Activated CD8-positive, alpha-beta memory T cell treated with anti-CD3 and anti-CD28 coated beads, Interleukin-2, amount 50 U/mL, for 1 hour (primary cell): Measurements from ENCODE around the gene RBM47.

Experiments
- DNase-seq: peaks from one replicate; pipeline ENCODE4 v3.0.0-alpha.2; 2020; ENCODE audit errors: extremely low read depth

Gene RBM47

DNA sequence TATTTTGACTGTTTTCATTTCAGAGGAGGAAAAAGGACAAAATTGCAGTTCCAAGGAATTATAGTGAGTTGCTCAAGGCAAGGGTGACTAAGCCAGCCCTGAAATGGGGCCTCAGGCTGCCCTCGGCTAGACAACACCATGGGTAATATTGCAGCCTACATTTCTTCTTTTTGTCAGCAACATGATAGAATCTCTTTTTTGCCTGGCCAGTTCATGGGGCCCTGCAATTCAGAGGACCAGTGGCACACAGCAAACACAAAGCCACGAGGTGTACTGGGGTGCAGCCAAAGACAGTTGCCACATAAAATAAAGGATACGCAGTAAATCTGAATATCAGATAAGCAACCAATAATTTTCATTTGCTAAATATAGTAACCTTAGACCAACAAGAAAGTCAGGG is 41.8 kb downstream of the RBM47 start:
- DNase-seq, result no peak

DNA sequence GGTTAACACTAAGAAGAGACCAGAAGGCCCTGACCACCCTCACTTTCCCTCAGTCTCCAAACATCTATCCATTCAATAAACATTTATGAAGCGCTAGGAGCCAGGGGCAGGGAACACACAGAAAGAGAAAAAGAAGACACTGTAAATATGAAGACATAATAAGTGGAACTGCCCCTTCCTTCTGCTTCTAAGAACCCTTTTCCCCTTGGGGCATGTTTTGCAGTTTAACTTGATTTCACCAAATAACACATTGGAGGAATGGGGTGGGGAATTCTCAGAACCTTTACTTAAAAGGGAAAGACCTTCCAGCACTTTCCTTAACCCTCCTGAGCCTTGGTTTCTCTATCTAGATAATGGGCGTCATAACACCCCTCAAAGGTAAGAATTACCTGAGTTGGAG is 42.3 kb downstream of the RBM47 start:
- no peak for DNase-seq

DNA sequence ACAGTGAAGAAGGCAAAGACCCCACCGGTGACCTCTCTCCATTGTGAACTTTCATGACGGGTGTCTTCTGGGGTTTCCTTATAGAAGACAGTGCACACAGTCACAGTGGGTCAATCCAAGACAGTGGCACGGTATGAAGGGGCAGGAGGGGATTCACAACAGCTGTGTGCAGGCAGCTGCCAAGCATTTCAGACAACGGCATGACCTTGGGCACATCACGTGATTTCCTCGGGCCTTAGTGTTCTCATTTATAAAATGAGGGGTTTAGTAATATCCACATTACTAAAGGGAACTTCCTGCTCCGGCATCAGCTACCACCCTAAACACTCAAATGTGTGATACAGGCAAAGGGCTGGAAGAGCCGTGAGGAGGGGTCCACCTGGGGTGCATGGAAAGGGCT is 42.9 kb downstream of the RBM47 start:
- DNase-seq, result no peak

DNA sequence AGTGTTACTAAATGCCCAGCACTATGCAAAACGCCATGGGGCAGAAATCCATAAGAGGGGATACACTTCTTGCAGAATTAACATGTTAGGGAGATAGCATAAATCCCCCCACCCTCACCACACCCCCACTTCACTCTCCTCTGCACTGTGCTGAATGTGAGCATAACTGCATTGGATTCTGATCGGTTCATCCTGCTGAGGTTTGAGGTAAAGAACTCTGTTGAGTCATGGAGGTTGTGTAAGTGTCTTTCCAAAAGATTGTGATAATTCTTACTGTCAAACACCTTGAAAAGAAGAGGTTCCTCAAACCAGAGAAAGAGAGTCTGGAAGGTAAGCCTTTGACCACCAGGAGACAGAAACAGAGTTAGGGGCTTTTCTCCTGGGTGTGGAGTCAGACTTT is 43.6 kb downstream of the RBM47 start:
- no peak for DNase-seq

DNA sequence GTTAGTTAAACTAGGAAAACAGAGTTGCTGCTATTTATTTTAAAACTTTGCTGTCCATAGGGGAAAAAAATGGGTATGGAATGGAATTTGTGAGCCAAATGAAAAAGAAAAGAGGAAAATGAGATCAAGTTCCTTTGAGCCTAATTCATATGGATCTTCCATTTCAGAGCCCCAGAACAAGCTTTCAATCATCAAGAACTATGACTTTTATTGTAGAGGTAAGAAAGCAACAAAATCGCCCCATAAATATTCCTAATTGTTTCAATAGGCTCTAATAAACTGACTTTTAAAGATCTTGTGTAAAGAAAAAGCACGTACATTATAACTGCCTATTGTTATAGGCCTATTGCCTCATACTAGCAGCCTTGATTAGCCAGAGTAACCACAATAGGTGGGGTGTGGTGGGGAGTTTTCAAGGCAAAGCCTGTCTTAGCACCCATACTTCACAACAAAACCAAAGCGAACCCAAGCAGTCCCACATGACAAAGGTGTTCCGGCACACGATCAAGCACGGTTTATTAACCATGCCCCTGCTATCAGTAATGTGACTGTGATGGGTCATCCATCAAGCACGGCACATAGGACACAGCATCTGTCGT is 44.4 kb downstream of the RBM47 start:
- no peak for DNase-seq

DNA sequence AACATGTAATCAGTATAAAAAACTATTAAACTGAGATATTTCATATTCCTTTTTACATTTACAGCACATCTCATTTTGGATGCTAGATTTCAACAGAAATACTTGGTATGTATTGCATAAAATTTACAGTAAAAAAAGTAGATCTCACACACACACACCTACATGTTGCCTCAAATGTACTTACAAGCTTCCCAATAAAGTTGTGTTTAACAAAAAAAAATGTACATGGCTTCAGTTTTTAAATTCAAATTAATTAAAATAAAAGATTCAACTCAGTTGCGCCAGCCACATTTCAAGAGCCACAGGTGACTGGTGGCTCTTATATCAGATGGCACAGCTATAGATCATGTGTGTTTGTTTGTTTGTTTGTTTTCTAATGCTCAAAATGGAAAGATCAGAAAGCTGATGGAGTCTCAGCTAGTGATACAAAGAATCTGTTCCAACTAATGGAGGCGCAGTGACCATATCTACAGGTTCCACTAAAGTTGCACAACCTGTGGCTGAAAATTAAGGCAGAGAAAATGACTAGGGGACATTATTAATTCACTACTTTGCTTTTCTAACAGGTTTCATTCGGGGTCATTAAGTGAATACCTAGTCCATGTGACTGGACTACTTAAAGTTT is 45.0 kb downstream of the RBM47 start:
- no peak for DNase-seq

DNA sequence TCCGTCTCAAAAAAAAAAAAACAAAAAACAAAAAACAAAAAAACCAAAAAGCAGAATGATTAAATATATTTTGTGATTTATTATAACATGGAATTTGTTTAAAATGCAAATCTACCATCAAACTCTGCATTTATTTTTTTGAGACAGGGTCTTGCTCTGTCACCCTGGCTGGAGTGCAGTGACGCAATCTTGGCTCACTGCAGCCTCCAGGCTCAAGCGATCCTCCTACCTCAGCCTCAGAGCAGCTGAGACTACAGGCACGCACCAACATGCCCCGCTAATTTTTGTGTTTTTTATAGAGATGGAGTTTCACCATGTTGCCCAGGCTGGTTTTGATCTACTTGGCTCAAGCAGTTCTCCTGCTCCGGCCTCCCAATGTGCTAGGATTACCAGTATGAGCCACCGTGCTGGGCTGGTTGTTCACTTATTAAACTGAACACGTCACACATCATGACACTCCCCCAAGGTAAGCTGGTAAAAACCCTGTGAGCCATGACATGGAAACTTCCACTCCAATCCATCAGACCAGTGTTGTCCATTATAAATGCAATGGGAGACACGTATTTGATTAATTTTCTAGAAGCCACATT is 45.7 kb downstream of the RBM47 start:
- DNase-seq, result no peak

DNA sequence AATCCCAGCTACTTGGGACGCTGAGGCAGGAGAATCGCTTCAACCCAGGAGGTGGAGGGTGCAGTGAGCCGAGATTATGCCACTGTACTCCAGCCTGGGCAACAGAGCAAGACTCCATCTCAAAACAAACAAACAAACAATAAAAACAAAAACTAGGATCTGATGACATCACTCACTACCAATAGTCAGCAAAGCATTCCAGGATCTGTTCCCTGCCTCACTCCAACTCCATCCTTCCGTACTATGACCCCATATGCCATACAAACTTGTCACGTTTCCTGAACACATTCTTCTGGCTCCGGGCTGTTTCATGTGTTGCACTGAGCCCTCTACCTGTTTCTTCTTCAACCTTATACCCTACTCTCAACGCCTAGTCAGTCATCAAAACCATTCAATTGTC is 47.3 kb downstream of the RBM47 start:
- no peak for DNase-seq

DNA sequence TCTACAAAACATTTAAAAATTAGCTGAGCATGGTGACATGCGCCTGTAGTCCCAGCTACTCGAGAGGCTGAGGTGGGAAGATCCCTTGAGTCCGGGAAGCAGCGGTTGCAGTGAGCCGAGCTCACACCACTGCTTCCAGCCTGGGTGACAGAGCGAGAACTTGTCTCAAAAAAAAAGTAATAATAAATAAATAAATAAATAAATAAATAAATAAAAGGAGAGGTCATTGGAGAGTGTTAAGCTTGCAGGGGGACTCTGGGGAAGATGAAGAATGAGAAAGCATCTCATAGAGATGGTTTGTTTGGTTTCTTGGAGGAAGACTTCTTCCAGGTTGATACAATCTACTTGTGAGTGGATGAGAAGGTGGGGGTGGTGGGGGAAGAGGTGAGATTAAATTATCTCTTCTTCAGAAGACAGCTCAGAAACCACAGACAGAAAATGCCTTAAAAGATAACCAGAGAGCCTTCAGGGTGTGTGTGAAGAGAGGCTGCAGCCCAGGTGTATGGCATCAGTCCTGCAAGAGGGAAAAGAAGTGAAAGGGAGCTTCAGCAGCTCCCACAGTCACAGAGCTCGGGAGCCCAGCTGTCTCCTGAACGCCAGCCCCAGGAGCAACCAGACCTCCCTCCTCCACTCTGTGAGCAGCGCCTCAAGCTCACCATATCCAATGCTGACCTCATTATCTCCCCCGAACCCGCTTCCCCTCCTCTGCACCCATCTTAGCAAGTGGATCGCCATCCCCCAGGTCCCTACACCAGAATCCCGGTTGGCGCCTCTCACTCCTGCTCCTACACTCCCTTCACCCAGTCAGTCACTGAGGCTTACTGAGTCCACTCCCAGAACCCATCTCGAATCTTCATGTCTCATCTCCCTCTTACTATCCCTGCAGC is 48.2 kb downstream of the RBM47 start:
- no peak for DNase-seq

DNA sequence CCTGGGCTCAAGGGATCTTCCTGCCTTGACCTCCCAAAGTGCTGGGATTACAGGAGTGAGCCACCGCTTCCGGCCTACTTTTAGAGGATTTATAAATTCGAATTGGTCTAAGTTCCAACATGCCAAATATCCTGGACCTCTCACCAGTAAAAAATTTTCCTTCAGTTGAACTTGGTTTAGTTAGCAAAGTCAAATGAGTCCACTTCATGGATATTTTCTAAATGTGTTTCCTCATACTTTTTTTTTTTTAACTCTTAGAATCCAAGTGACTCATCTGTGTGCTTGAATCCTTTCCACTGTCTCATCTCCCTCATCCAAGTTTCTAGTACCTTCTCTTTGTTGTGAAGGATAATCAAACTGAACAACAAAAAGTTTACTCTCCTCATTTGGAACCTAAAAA is 49.7 kb downstream of the RBM47 start:
- DNase-seq, result no peak

DNA sequence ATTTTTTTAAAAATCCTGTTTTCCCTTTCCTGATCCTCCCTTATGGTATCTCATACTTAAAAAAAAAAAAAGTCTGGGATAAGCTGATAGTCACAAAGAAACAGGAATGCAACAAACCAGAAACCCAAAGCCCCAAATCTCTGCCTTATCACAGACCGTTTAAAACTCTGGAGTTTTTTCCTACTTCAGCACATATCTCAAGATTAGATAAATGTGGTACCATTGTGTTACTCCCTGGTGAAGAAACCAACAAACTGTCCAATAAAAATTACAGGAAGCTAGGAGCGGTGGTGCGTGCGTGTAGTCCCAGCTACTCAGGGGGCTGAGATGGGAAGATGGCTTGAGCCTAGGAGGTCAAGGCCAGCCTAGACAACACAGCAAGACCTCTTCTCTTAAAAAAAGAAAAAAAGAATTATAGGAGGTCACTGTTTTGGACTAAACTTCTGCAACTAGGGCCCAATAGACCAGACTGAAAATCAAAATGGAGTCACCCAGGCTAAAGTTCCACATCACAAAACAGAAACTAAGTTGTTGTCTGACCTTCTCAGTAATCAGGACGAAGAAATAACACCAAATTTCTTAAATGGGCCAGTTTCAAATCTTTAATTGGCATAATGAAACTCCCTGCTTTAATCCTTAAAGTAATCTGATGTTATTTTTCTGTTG is 51.9 kb downstream of the RBM47 start:
- no peak for DNase-seq

DNA sequence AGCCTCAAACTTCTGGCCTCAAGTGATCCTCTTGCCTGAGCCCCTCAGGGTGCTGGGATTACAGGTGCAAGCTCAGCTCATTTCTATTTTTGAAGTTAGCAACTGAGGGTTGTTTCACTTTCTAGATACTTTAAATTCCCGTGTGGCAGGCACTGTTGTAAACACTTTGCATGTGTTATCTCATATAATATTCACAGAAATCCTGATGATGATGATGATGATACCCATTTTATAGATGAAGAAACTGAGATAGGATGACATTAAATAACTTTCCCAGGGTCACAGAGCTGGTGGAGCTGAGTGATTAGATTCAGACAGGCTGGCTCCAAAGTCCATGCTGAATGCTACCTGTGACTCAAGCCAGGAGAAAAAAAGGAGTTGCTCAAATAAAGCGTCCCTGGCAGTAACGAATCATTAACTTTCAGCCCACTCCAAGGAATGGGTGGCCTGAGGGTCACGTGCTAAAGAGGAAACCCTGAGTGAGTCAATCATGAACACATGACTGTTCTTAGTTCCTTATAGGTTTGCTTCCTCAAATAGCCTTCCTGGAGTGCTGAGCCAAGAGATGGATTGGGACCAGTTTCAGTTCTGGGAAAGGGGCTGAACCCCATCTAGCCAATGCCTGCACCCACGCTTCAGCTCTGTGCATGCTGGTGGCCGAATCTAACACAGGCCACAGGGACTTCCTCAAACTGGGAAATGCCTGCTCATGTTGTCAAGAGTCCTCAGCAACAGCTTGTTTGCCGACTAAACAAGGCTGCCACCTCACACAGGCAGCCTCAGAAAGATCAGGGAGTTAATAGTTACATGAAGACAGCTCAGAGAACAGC is 52.8 kb downstream of the RBM47 start:
- no peak for DNase-seq

DNA sequence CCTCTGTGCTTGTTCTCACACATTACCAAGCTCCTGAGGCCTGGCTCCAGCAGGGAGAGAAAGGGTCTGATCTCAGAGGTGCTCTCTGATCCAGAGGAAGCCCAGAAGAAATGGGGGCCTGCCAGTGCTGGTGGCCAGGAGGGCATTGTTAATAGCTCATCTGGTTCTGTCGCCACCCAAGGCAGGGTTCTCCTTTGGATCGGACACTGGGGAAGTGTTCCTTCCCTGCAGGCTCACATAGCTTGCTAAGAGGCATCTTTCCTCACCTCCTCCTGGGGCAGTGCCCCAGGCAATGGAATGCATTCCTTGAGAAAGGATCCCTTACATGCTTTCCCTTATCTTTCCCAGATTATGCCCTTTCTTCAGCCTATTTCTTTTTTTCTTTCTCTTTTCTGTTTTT is 53.8 kb downstream of the RBM47 start:
- DNase-seq, result no peak

DNA sequence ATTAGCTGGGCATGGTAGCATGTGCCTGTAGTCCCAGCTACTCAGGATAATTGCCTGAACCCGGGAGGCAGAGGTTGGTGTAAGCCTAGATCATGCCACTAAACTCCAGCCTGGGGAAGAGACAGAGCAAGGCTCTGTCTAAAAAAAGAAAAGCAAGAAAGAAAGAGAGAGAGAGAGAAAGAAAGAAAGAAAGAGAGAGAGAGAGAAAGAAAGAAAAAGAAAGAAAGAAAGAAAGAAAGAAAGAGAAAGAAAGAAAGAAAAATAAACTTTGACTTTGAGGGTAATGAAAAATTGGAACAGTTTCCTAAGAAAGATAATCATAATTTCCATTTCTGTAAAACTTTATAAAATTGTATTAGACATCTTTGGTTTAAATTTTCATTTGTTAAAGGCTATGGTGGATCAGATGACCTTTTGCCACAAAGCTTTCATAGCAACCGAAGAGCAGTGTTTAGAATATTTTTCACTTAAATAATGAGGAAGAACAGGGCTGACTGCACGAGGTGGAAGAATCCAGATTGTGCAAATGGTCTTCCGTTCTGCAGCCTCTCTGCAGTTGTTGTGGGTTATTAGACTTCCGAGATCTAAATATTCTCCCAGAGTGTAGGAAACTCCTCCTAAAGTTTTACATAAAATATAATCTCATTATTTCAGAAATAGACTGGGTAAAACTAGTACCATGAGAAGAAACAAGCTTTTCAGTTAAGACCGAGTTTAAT is 55.9 kb downstream of the RBM47 start:
- DNase-seq, result no peak

DNA sequence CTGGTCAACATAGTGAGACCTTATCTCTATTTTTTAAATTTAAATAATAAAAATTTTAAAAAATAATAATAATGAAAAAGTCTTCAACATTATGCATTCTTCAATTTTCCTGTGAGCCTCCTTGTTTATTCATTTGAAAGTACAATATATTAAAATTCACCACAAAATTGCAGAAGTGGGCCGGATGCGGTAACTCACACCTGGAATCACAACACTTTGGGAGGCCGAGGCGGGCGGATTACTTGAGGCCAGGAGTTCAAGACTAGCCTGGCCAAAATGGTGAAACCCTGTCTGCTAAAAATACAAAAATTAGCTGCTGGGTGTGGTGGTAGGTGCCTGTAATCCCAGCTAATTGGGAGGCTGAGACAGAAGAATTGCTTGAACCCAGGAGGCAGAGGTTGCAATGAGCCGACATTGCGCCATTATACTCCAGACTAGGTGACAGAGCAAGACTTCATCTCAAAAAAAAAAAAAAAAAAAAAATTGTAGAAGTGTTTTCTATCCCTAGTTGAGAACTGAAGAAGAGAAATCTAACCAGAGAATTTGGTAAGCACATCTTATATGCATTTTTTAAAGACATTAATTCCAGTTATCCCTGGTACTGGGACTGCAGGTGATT is 56.9 kb downstream of the RBM47 start:
- DNase-seq, result no peak

DNA sequence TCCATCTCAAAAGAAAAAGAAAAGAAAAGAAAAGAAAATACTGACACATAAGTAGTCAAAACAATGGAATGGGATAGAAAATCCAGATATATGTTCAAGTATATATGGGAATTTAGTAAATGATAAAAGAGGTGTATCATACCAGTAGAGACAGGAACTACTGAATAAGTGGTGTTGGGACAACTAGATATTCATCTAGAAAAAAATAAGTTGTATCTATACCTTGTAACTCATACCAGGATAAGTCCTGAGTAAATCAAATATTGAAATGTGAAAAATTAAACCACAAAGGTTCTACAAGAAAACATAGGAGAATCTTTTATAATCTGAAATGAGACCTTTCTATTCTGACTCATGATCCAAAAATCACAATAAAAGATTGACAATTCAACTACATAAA is 58.5 kb downstream of the RBM47 start:
- no peak for DNase-seq

DNA sequence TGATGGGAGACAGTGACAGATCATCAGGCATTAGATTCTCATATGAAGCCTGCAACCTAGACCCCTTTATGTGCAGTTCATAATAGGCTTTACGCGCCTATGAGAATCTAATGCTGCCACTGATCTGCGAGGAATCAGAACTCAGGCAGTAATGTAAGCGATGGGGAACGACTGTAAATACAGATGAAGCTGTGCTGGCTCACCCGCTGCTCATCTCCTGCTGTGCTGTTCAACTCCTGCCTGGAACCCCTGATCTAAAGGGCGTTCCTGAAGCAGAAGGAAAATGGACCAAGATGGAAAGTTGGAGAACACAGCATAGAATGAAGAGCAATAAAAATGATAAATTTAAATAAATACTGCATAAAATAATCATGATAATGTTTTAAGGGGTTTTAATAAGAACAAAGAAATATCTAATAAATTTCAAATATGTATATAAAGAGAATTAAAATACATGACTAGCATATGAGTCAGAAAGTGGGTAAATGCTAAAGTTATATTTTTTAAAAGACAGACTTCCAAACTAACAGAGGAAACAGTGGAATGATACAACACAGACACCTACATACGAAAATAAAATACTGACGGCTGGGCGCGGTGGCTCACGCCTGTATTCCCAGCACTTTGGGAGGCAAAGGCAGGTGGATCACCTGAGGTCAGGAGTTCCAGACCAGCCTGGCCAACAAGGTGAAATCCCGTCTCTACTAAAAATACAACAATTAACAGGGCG is 59.2 kb downstream of the RBM47 start:
- DNase-seq, result no peak

DNA sequence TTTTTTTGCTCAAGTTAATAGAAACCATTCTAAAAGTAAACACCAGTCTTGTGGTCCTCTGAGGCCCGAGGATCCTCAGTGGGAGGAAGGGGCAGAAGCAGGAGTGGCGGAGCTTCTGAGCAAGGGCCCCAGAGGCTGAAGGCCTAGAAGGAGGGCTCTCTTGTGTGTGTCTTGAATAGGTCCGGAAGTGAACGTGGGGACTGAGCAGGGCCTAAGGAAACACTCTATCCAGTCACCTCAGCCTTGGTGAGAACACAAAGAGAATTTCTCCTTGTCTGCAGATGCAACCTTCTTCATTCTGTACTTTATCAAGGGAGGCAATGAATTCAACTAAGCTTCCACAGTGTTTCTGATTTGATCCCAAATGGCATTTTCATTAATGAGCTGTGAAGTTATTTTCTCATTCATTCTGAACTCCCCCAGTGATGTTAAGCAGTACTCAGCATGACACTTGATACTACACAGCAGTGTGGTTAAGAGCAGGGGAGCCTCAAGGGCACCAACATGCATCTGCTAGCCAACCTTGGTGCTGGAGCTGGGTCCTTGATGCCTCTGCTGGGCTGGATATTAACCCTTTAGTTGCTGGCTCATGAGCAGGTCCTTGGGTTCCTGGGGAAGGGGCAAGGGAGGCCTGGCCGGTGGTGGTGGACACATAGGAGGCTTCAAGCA is 64.7 kb downstream of the RBM47 start:
- no peak for DNase-seq

DNA sequence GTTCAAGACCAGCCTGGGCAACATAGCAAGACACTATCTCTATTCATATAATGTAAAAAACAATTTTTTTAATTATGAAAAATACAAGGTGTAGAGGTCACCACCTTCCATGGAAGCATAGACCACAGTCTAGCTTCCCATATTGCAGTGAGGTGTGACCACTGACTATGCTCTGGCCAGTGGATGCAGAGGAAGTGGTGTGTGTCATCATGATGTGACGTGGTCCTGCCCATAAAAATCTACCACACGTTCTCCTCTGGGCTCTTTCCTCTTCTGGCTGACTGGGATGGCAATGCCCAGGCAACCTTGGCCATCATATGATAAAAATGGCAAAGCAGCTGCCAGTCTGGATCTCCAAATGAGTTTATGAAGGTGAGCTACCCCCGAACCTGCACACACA is 65.7 kb downstream of the RBM47 start:
- DNase-seq, result no peak
